ENCODE data around the gene DLK2.

DNA sequence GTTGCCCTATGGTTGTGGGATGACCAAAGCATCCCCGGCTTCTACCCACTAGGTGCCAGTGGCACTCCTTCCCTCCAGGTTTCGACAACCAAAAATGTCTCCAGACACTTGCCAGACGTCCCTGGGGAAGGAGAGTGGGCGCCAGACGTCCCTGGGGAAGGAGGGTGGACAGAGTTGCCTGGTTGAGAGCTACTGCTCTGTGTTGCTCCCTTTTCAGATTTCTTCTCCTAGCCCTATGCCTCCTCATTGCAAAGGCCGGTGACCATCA is 41.7 kb upstream of the DLK2 start:
- TF ChIP-seq, protein P1, sequence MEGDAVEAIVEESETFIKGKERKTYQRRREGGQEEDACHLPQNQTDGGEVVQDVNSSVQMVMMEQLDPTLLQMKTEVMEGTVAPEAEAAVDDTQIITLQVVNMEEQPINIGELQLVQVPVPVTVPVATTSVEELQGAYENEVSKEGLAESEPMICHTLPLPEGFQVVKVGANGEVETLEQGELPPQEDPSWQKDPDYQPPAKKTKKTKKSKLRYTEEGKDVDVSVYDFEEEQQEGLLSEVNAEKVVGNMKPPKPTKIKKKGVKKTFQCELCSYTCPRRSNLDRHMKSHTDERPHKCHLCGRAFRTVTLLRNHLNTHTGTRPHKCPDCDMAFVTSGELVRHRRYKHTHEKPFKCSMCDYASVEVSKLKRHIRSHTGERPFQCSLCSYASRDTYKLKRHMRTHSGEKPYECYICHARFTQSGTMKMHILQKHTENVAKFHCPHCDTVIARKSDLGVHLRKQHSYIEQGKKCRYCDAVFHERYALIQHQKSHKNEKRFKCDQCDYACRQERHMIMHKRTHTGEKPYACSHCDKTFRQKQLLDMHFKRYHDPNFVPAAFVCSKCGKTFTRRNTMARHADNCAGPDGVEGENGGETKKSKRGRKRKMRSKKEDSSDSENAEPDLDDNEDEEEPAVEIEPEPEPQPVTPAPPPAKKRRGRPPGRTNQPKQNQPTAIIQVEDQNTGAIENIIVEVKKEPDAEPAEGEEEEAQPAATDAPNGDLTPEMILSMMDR (IDR thresholded peaks at IDR 0.05; ENCODE audit: low read length), result no peak
- no peak for TF ChIP-seq EZH2 (optimal IDR thresholded peaks at IDR 0.05; ENCODE audit: low read depth, low read length)
- no peak for TF ChIP-seq EZH2phosphoT487 (IDR thresholded peaks at IDR 0.05; ENCODE audit: low read length)
